ENCODE data around the gene FASTK.

Gene FASTK

DNA sequence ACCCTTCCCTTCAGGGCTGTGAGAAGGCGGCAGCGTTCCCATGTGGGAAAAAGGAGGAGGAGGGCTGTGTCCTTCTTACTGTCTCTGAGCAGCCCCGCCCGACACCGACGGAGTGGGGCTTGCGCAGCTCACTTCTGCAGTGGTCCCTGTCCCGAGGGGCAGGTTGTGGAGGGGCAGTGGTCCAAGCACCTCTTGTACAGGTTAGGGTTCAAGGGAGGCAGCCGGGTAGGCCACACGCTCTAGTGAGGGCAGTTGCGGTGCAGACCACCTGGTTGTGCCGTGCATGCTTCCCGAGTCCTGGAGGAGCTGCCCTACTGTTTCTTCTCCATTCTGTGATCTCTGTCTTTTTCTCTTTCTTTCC, 38.4 kb upstream of the FASTK start:
- DNase-seq: no peak

- DNase-seq: no peak
Observed at GRCh38 chr7:151118108-151119054, 37.8 kb upstream of the FASTK start.

- DNase-seq: no peak
Observed at GRCh38 chr7:151117565-151117964, 37.0 kb upstream of the FASTK start.

DNA sequence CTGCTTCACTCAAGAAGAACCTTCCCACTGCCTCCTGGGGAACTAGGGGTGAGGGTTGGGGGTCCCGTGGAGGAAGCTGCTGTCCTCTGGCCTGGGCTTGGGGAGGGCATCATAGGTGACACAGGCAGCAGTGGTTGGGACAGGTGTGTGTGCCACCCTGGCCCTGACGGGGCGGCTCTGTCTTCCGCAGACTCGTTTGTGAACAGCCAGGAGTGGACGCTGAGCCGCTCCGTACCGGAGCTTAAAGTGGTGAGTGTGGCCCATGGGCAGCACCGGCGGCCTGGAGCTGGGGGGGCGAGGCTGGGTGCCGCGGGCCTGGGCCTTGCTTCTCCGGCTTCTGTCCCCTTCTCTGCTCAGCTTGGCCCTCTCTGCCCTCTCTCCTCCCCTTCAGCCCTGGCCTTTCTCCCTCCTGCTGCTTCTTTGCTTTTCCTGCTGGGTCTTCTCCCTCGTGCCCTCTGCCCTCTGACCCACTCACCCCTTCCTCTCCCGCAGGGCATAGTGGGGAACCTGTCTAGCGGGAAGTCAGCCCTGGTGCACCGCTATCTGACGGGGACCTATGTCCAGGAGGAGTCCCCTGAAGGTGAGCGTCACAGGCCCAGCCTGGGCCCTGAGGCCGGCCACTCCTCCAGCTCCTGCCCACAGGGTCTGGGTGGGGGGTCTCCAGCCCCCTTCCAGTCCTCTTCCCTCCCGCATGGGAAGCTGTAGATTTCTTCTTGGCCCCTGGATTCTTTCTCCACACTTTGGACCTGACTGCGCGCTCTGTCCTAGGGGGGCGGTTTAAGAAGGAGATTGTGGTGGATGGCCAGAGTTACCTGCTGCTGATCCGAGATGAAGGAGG, 36.2 kb upstream of the FASTK start:
- DNase-seq: no peak

- DNase-seq: no peak
Observed at GRCh38 chr7:151115836-151116418, 35.3 kb upstream of the FASTK start.

GRCh38 chr7:151115121-151115835, 34.7 kb upstream of the FASTK start:
- no peak for DNase-seq

DNA sequence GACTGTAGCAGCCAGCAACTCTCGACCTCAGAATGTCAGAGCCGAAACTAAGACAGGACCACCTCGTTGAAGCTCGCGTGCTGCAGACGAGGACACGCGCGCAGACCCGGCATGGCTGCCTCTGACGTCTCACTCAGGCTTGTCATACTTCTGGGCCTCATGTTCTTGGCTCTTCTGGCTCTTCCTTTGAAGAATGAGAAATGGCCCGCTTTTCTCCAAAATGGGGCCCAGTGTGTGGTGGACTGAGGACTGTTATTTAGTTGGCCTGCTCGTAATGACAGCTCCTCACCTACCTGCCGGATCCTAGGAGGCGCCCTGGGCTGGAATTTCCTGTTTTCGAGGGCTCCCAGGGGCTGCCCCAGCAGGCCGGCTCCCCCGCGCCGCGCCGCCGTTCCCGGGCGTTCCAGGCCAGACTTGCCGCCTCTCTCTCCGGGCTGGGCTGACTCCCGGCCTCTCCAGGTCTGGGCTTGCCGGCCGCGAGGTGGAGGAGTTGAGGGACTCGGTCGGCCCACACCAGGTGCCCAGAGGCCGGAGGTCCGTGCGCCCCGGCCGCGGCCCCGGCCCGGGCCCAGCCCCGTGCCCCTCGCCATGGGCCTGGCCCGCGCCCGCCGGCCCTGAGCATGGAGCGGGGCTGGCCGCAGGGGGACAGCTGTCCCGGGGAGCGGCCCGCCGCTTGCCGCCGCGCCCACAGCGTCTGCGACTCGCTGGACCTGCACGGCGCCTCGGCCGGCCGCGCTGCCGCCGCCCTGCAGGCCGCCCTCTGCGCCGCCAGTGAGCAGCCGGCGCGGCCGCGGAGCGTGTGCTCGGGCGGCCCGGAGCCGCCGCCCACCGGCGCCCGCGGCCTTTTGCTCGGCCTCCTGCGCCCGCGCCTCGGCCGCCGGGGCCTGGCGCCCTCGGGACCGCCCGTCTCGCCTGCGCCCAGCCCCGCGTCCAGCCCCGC, 33.8 kb upstream of the FASTK start:
- no peak for DNase-seq

- DNase-seq: no peak
Observed at GRCh38 chr7:151113344-151114150, 32.9 kb upstream of the FASTK start.

DNA sequence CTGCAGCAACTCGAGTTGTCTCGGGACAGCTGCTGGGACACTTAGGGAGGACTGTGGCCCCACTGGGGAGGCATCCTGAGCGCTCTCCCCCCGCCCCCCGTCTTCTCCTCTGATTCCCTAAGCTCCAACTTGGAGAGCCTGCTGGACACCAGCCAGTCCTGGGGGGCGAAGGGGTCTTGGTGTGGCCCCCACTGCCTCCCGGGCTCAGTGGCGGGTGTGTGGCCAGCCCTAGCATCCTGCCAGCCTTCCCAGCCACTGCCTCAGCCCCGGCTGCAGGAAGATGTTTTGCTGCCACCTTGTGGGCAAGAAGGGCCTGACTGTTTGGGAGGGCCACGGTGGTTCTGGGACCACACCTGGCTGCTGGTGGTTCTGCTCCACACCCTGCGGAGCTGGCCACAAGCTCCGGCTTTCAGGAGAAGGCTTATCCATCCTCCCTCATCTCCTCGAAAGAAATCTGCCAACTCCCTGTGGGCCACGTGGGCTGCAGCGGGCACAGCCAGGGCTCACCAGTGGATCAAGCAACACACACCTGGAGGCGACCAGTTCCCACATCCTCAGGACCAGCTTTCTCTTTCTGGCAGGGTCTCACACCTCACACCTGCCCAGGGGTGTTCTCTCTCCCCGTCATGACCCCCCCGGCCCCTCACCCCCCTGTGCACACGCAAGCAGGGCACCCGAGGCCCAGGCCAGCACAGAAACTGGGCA, 30.5 kb upstream of the FASTK start:
- DNase-seq: peak; percentile 72

DNA sequence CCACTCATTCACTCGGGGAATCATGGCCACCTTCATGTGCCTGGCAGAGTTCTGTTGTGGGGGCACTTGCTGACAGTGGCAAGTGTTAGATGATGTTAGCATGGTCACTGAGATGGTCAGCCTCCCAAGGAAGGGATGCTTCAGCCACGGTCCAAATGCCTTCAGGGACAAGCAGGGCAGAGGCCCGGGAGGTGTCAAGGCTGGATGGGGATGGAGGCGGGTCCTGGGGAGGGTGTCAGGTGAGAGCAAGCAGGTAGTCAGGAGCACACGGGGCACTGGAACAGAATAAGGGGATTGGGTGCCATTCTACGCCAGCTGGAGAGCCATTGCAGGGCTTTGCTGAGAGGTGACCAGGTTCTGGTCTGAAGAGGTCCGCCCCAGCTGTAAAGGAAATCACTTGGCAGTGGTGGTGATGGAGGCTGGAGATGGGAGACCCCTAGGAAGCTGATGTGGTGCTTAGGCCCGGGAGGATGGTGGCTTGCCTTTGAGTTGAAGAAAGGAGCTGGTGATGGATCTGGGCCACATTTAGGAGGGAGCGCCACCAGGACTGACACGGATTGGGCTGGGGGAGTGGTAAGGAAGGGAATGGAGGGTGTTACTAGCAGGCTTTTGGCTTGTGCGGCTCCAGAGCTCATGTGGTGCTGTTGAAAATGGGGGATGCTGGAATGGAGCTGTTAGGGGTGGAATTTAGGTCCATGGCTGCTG, 29.8 kb upstream of the FASTK start:
- no peak for DNase-seq

GRCh38 chr7:151109094-151110048, 28.8 kb upstream of the FASTK start:
- no peak for DNase-seq

- no peak for DNase-seq
Observed at GRCh38 chr7:151107882-151108281, 27.3 kb upstream of the FASTK start.

DNA sequence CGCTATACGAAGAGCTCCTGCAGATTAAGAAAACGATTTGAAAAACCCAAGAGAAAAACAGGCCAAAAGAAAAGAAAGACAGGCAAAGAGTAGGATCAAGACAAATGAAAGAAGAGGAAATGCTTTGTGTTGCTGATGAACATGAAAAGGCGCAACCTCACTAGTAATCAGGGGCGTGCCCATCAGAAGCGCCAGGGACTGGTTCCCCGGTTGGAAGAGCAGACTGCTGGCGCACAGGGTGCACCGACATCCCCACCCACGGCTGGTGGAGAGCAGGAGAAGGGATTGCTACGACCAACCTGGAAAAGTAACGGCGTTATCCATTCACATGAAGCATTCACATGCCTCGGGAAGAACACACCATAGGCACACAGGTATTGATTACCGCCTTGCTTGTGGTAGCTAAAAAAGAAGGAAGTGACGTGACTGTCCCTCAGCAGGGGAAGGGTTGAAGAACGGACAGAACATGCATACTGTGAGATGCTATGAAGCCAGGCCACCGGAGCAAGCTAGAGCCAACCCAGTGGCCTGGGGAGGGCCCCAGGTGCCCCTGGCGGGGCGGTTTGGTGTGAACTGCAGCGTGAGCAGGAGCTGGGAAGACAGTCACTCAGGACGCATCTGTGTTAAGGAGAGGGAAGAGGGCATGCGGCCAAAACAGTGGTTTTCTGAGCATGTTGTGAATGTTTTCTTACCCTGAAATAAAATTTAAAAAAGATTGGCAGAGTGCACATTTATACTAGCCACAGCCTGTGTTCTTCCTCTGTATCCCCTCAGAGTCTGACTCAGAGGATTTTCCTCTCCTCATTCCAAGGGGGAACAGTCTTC, 24.0 kb upstream of the FASTK start:
- no peak for DNase-seq

GRCh38 chr7:151103973-151104372, 23.4 kb upstream of the FASTK start:
- no peak for DNase-seq

DNA sequence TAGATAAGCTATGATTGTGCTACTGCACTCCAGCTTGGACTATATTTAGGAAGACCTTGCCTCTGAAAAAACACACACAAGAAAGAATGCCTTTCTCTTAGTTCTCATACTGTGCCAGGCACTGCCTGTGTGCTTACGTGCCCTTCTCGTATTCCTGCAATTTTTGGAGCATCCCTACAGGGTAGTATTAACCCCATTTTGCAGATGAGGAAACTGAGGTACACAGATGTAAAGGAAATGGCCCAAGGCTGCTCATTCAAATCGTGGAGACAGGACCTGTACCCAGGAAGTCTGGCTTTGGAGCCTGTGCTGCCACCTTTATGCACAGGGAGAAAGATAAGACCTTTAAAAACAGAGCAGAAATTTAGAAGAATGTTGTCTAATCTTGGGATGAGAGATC, 22.4 kb upstream of the FASTK start:
- DNase-seq: no peak

DNA sequence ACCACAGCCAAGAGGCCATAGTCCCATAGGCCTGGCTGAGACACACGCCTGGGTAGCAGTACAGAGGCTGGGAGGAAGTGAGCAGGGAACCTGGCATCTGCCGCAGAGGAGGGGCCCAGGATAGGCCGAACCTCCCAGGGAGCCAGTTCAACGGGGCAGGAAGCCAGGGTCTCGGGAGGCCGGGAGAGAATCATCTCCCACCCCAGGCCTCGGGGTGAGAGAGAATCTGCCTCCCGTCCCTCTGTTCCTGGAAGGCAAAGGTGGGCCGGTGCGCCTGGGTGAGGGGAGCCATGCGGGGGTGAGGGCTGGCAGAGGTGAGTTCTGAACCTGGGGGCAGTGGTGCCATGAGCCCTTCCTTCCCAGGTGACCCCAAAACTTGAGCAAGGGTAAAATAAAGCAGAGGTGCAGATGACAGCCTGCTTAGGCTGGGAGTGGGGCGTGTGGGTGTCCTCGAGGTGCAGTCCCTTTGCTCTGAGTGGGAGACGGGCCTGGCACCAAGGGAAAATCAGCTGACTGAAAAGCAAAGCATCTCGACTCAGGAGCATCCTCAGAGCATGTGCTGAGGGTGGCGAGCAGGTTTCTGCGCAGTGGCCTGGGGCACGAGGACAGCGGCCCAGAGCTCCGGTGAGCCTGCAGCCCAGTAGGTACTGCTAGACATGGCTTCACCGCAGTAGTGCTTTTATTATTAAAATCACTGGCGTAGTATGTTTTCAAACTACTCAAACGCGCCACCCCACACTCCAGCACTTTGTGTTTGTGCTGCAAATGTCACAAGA, 21.2 kb upstream of the FASTK start:
- no peak for DNase-seq
